Measurements from ENCODE around the gene PRR23E.

The PRR23E gene

GRCh38 chr3:127164615-127165014 lies 28.3 kb upstream of the PRR23E start:
- no peak overlapping the region for H2AFZ ChIP-seq (ENCODE audit: low read length)
- H3K9ac ChIP-seq (ENCODE audit: low read length): no peak overlapping the region
- no peaks in the 10 kb centered on the region for H4K20me1 ChIP-seq (ENCODE audit: insufficient read depth, low read length)
- H3K36me3 ChIP-seq (ENCODE audit: insufficient read depth, low read length): no peaks in the 10 kb centered on the region
- H3K4me3 ChIP-seq (ENCODE audit: low read depth, low read length, poor library complexity, severe bottlenecking): no peak overlapping the region
- TF ChIP-seq EZH2 (IDR thresholded peaks at IDR 0.05; ENCODE audit: borderline replicate concordance, low read length): no peak
- TF ChIP-seq, protein P1, sequence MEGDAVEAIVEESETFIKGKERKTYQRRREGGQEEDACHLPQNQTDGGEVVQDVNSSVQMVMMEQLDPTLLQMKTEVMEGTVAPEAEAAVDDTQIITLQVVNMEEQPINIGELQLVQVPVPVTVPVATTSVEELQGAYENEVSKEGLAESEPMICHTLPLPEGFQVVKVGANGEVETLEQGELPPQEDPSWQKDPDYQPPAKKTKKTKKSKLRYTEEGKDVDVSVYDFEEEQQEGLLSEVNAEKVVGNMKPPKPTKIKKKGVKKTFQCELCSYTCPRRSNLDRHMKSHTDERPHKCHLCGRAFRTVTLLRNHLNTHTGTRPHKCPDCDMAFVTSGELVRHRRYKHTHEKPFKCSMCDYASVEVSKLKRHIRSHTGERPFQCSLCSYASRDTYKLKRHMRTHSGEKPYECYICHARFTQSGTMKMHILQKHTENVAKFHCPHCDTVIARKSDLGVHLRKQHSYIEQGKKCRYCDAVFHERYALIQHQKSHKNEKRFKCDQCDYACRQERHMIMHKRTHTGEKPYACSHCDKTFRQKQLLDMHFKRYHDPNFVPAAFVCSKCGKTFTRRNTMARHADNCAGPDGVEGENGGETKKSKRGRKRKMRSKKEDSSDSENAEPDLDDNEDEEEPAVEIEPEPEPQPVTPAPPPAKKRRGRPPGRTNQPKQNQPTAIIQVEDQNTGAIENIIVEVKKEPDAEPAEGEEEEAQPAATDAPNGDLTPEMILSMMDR (IDR thresholded peaks at IDR 0.05; ENCODE audit: low read length): no peak
- H3K9me2 ChIP-seq (ENCODE audit: low read depth, low read length): no peaks in the 10 kb centered on the region
- no peaks in the 10 kb centered on the region for H3F3A ChIP-seq (ENCODE audit: insufficient read depth, low read length)
- H3K4me1 ChIP-seq (ENCODE audit: insufficient read depth, low read length, severe bottlenecking): no peaks in the 10 kb centered on the region
- H3K79me2 ChIP-seq (ENCODE audit: insufficient read depth, low read length): no peaks in the 10 kb centered on the region
- no peak overlapping the region for H3K4me2 ChIP-seq (ENCODE audit: low read length)
- no peak overlapping the region for H3K27ac ChIP-seq (ENCODE audit: low read depth, low read length, poor library complexity, severe bottlenecking)
- no peaks in the 10 kb centered on the region for H3K9me3 ChIP-seq (ENCODE audit: low read length)
- no peaks in the 10 kb centered on the region for H3K27me3 ChIP-seq (ENCODE audit: insufficient read depth, low read length)

DNA sequence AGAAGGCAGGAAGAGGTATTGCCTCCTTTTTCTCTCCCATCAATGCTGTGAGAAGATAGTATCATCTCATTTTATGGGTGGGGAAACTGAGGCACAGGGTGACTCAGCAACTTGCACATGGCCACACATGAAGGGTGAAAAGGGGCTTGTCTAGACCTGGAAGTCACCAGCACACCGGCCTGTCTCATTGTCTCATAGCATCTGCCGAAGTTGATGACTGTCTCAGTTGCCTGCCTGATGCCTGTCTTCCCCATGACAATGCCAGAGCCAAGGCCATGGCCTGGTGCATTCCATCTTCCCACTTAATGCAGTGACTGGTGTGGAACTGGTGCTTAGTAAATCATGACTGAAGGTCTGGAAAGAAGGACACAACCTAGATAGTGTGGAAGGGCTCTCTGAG lies 27.9 kb upstream of the PRR23E start:
- Histone ChIP-seq H3K79me2 (ENCODE audit: insufficient read depth, low read length) (no peaks in the 10 kb centered on the region), H2AFZ (ENCODE audit: low read length) (no peak overlapping the region), H3K9me3 (ENCODE audit: low read length) (no peaks in the 10 kb centered on the region), H3K9ac (ENCODE audit: low read length) (no peak overlapping the region), H3K4me1 (ENCODE audit: insufficient read depth, low read length, severe bottlenecking) (no peaks in the 10 kb centered on the region), H3K4me2 (ENCODE audit: low read length) (no peak overlapping the region), H3K27ac (ENCODE audit: low read depth, low read length, poor library complexity, severe bottlenecking) (no peak overlapping the region), H3K36me3 (ENCODE audit: insufficient read depth, low read length) (no peaks in the 10 kb centered on the region), H3F3A (ENCODE audit: insufficient read depth, low read length) (no peaks in the 10 kb centered on the region), H3K9me2 (ENCODE audit: low read depth, low read length) (no peaks in the 10 kb centered on the region), H4K20me1 (ENCODE audit: insufficient read depth, low read length) (no peaks in the 10 kb centered on the region), H3K4me3 (ENCODE audit: low read depth, low read length, poor library complexity, severe bottlenecking) (no peak overlapping the region), H3K27me3 (ENCODE audit: insufficient read depth, low read length) (no peaks in the 10 kb centered on the region)
- no peak for TF ChIP-seq EZH2 (IDR thresholded peaks at IDR 0.05; ENCODE audit: borderline replicate concordance, low read length)
- TF ChIP-seq, protein P1 (IDR thresholded peaks at IDR 0.05; ENCODE audit: low read length): no peak

DNA sequence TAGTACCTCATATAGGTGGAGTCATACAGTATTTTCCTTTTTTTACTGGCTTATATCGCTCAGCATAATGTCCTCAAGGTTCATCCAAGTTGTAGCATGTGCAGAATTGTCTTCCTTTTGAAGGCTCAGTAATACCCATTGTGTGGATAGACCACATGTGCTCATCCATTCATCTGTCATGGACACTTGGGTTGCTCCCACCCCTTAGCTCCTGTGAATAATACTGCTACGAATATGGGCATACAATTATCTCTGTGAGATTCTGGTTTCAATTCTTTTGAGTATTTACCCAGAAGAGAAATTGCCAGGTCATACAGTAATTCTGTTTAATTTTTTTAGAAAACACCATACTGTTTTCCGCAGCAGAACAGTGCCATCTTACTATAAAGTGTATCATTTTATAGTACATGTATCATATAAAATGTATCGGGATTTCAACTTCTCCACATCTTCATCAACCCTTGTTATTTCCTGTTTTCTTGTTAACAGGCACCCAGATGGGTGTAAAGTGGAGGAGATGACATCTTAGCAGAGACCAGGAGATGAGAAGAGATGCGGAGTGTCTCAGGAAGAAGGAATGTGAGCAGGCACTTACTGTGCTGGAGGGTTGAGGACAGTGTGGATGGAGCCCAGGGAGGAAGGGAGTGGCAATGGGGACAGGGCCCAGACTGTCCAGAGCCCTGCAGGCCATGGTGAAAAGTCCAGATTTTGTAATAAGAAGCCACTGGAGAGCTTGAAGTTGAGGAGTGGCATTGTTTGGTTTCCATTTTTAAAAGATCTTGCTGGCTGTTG lies 27.0 kb upstream of the PRR23E start:
- H3K9me3 ChIP-seq (ENCODE audit: low read length): no peaks in the 10 kb centered on the region
- H3K36me3 ChIP-seq (ENCODE audit: insufficient read depth, low read length): no peaks in the 10 kb centered on the region

More for the DNA sequence above, 27.0 kb upstream of the PRR23E start:
- Histone ChIP-seq H3F3A (ENCODE audit: insufficient read depth, low read length) (no peaks in the 10 kb centered on the region), H3K9me2 (ENCODE audit: low read depth, low read length) (no peaks in the 10 kb centered on the region), H2AFZ (ENCODE audit: low read length) (no peak overlapping the region), H3K4me2 (ENCODE audit: low read length) (no peak overlapping the region), H3K4me1 (ENCODE audit: insufficient read depth, low read length, severe bottlenecking) (no peaks in the 10 kb centered on the region), H3K4me3 (ENCODE audit: low read depth, low read length, poor library complexity, severe bottlenecking) (no peak overlapping the region), H3K79me2 (ENCODE audit: insufficient read depth, low read length) (no peaks in the 10 kb centered on the region), H3K9ac (ENCODE audit: low read length) (no peak overlapping the region), H3K27me3 (ENCODE audit: insufficient read depth, low read length) (no peaks in the 10 kb centered on the region), H3K27ac (ENCODE audit: low read depth, low read length, poor library complexity, severe bottlenecking) (no peak overlapping the region), H4K20me1 (ENCODE audit: insufficient read depth, low read length) (no peaks in the 10 kb centered on the region)
- TF ChIP-seq, protein P1 (IDR thresholded peaks at IDR 0.05; ENCODE audit: low read length): no peak
- TF ChIP-seq EZH2 (IDR thresholded peaks at IDR 0.05; ENCODE audit: borderline replicate concordance, low read length): no peak

All from OCI-LY1 (cell line).